Dermis blood vessel endothelial cell (primary cell): Measurements from ENCODE around the gene ARID1B. TPM values are rescaled to one million over a fixed set of nuclear protein-coding genes. Genes with fewer than 3 reads are reported as not detected.

Source experiments
- DNase-seq: peaks from one replicate; pipeline ENCODE4 v3.0.0; 2010
- total RNA-seq: library from RNA; depleted of rRNA; stranded (reverse); fragments of >200 nt; gene quantifications from 2 replicates; pipeline ENCODE4 v1.2.3, GENCODE V29; 2014

Gene ARID1B
- total RNA-seq, result 37.8 and 45.9 TPM in 2 replicates

GRCh38 chr6:156776840-156777576, at the start of gene ARID1B:
TSS of gene ARID1B (plus strand) at chr6:156777378. CDS start at chr6:156777681, 303 bp downstream.
- peak; percentile 87 for DNase-seq

GRCh38 chr6:156727715-156728385, 49.3 kb upstream of the ARID1B start:
- DNase-seq, result no peak

- no peak for DNase-seq
Measured at GRCh38 chr6:156729248-156729647, 47.9 kb upstream of the ARID1B start.

GRCh38 chr6:156731396-156731795, 45.8 kb upstream of the ARID1B start:
- DNase-seq, result peak; percentile 3

GRCh38 chr6:156735751-156736150, 41.4 kb upstream of the ARID1B start:
- DNase-seq, result no peak

- no peak for DNase-seq
Measured at GRCh38 chr6:156740604-156741003, 36.6 kb upstream of the ARID1B start.

GRCh38 chr6:156741287-156742073, 35.7 kb upstream of the ARID1B start:
- no peak for DNase-seq

- no peak for DNase-seq
Measured at GRCh38 chr6:156747715-156748114, 29.5 kb upstream of the ARID1B start.

- no peak for DNase-seq
Measured at GRCh38 chr6:156748504-156748903, 28.7 kb upstream of the ARID1B start.

- DNase-seq, result no peak
Measured at GRCh38 chr6:156752666-156753301, 24.4 kb upstream of the ARID1B start.

GRCh38 chr6:156756630-156757610, 20.3 kb upstream of the ARID1B start:
- DNase-seq, result no peak

- DNase-seq, result no peak
Measured at GRCh38 chr6:156757849-156758248, 19.3 kb upstream of the ARID1B start.

- no peak for DNase-seq
Measured at GRCh38 chr6:156760377-156760776, 16.8 kb upstream of the ARID1B start.

- no peak for DNase-seq
Measured at GRCh38 chr6:156762547-156762946, 14.6 kb upstream of the ARID1B start.

- DNase-seq, result no peak
Measured at GRCh38 chr6:156765117-156765516, 12.1 kb upstream of the ARID1B start.

- no peak for DNase-seq
Measured at GRCh38 chr6:156767603-156768467, 9.3 kb upstream of the ARID1B start.

- DNase-seq, result no peak
Measured at GRCh38 chr6:156771047-156771446, 6.1 kb upstream of the ARID1B start.

- DNase-seq, result no peak
Measured at GRCh38 chr6:156771761-156772160, 5.4 kb upstream of the ARID1B start.

- DNase-seq, result no peak
Measured at GRCh38 chr6:156773476-156773875, 3.7 kb upstream of the ARID1B start.
